Prostate gland (tissue), 2 donors: ENCODE results near the gene RXRA.

ENCODE experiments used
- CTCF ChIP-seq, 4 experiments: fragments of 200-600 bp in 2 of 4; fragments of 450-650 bp in 2 of 4; sonication (generic) in 2 of 4; IDR thresholded peaks; 1 replicate in 3 of 4; 2 replicates in 1 of 4; pipeline ENCODE4 v1.5.1; 2016 to 2019; ENCODE audit warnings: antibody characterized with exemption in 4 of 4, mild to moderate bottlenecking in 2 of 4, moderate library complexity in 2 of 4
- POLR2A ChIP-seq: fragments of 450-650 bp; IDR thresholded peaks from one replicate; pipeline ENCODE4 v1.6.1; 2016; ENCODE audit warnings: antibody characterized with exemption, mild to moderate bottlenecking

GRCh38 chr9:134419000-134419683, 92.9 kb downstream of the RXRA start:
- TF ChIP-seq CTCF (IDR thresholded peaks at IDR 0.05): no peak
- TF ChIP-seq POLR2A: no peak
